Activated CD8-positive, alpha-beta T cell treated with anti-CD3 and anti-CD28 coated beads, Interleukin-2, amount 10 ng/mL, durations not matched to agents 7 days and 5 days (primary cell): ENCODE measurements around the gene LPCAT3. TPM values are rescaled to one million over a fixed set of nuclear protein-coding genes. Genes with fewer than 3 reads are reported as not detected.

ENCODE experiments used
- ATAC-seq: fragments of 150-1000 bp; cut with Tn5 transposase; one replicate; pipeline ENCODE4 v1.10.0; 2021; ENCODE audit warnings: moderate library complexity
- CTCF ChIA-PET: fragments of 350-600 bp; sonication (Branson Sonifier 250); formaldehyde crosslinking; loops from one replicate; lab custom pipeline; 2021; ENCODE audit warnings: antibody characterized with exemption; lab: Charles Lee
- POLR2A ChIA-PET: fragments of 350-600 bp; sonication (Branson Sonifier 250); formaldehyde crosslinking; loops from one replicate; lab custom pipeline; 2021; ENCODE audit warnings: antibody characterized with exemption; lab: Charles Lee
- DNase-seq: peaks from one replicate; pipeline ENCODE4 v3.0.0-alpha.2; 2020
- H3K27ac Mint-ChIP-seq: one replicate; pipeline ENCODE4 v1.8.0; 2021; ENCODE audit warnings: mild to moderate bottlenecking, mixed read lengths
- H3K27me3 Mint-ChIP-seq: one replicate; pipeline ENCODE4 v1.8.0; 2021; ENCODE audit warnings: low read depth, mixed read lengths
- H3K36me3 Mint-ChIP-seq: one replicate; pipeline ENCODE4 v1.8.0; 2021; ENCODE audit warnings: low read depth, mixed read lengths
- H3K4me1 Mint-ChIP-seq: one replicate; pipeline ENCODE4 v1.8.0; 2021; ENCODE audit warnings: low read depth, mixed read lengths
- H3K4me3 Mint-ChIP-seq: one replicate; pipeline ENCODE4 v1.8.0; 2021; ENCODE audit warnings: mild to moderate bottlenecking, mixed read lengths
- H3K9me3 Mint-ChIP-seq: one replicate; pipeline ENCODE4 v1.8.0; 2022; ENCODE audit warnings: mixed read lengths; ENCODE audit not compliant: insufficient read depth
- total RNA-seq, 2 experiments: library from RNA; stranded (reverse); gene quantifications; one replicate each; pipeline ENCODE4 v1.2.3, GENCODE V29; 2021

Gene LPCAT3
- total RNA-seq, 2 experiments from 2014 or later = 37.3 to 40.3 TPM

GRCh38 chr12:6957741-6958608 is 60.3 kb downstream of the LPCAT3 start:
- POLR2A ChIA-PET = interaction anchor here (0.9 to 18.7 kb wide), 6 partner anchors 11 to 150 kb away, joined by 3 to 1099 read pairs (median 8); partner anchors contain the start of genes C12orf57, CDCA3, PTPN6 and RNU7-1
- Mint-ChIP-seq H3K27me3 (no peaks in the 10 kb centered on the region), H3K4me1 (peaks cover 92% of the 10 kb centered on the region), H3K4me3 (peak overlapping the region; percentile 99), H3K27ac (peak overlapping the region; percentile 98), H3K36me3 (peaks cover 91% of the 10 kb centered on the region), H3K9me3 (no peaks in the 10 kb centered on the region)
- ATAC-seq = no peak
- DNase-seq = no peak
- CTCF ChIA-PET = interaction anchor here (0.7 to 13.3 kb wide), 8 partner anchors 8 to 155 kb away, joined by 3 to 742 read pairs (median 6); partner anchors contain the start of genes C12orf57, PTPN6, RNU7-1 and SPSB2

GRCh38 chr12:6957151-6957701 is 61.0 kb downstream of the LPCAT3 start:
- ChIA-PET POLR2A (interaction anchor here (1.7 to 18.7 kb wide), 4 partner anchors 12 to 89 kb away, joined by 4 to 1099 read pairs (median 14); partner anchors contain the start of genes C12orf57, PTPN6 and RNU7-1), CTCF (interaction anchor here (0.8 to 13.3 kb wide), 6 partner anchors 8 to 151 kb away, joined by 3 to 742 read pairs (median 6); partner anchors contain the start of genes C12orf57, PTPN6, RNU7-1 and SPSB2)
- ATAC-seq = no peak
- H3K36me3 Mint-ChIP-seq = peaks cover 99% of the 10 kb centered on the region
- peak overlapping the region; percentile 99 for H3K4me3 Mint-ChIP-seq
- no peaks in the 10 kb centered on the region for H3K27me3 Mint-ChIP-seq
- H3K9me3 Mint-ChIP-seq = no peaks in the 10 kb centered on the region
- H3K27ac Mint-ChIP-seq = peak overlapping the region; percentile 98
- DNase-seq = peak; percentile 61
- H3K4me1 Mint-ChIP-seq = peaks cover 86% of the 10 kb centered on the region

- H3K27me3 Mint-ChIP-seq = no peaks in the 10 kb centered on the region
- H3K27ac Mint-ChIP-seq = peak overlapping the region; percentile 98
- DNase-seq (peak; percentile 50), ATAC-seq (no peak)
- H3K4me1 Mint-ChIP-seq = peaks cover 75% of the 10 kb centered on the region
- H3K36me3 Mint-ChIP-seq = peaks cover 98% of the 10 kb centered on the region
- ChIA-PET POLR2A (interaction anchor here (18.7 to 20.8 kb wide), 2 partner anchors 2 to 11 kb away, joined by 1099 read pairs; partner anchors contain the start of genes C12orf57, PTPN6 and RNU7-1), CTCF (interaction anchor here (1.4 to 13.3 kb wide), 4 partner anchors 9 to 87 kb away, joined by 5 to 742 read pairs (median 11); partner anchors contain the start of genes C12orf57, PTPN6, RNU7-1 and SPSB2)
- peak overlapping the region; percentile 99 for H3K4me3 Mint-ChIP-seq
- no peaks in the 10 kb centered on the region for H3K9me3 Mint-ChIP-seq
Measured at GRCh38 chr12:6956021-6956727, 62.1 kb downstream of the LPCAT3 start.

GRCh38 chr12:6955108-6956020 is 62.9 kb downstream of the LPCAT3 start:
- H3K4me1 Mint-ChIP-seq = peaks cover 72% of the 10 kb centered on the region

GRCh38 chr12:6954316-6955107 is 63.8 kb downstream of the LPCAT3 start:
- H3K4me1 Mint-ChIP-seq = peaks cover 71% of the 10 kb centered on the region
- no peak for ATAC-seq
- peaks cover 84% of the 10 kb centered on the region for H3K36me3 Mint-ChIP-seq
- H3K9me3 Mint-ChIP-seq = no peaks in the 10 kb centered on the region
- POLR2A ChIA-PET = interaction anchor here (1.0 to 20.8 kb wide), 4 partner anchors 3 to 141 kb away, joined by 3 to 1099 read pairs (median 552); partner anchors contain the start of genes C12orf57, PTPN6 and RNU7-1
- no peaks in the 10 kb centered on the region for H3K27me3 Mint-ChIP-seq
- DNase-seq = peak; percentile 37
- peak overlapping the region; percentile 98 for H3K27ac Mint-ChIP-seq
- peak overlapping the region; percentile 99 for H3K4me3 Mint-ChIP-seq
- CTCF ChIA-PET = interaction anchor here (0.7 to 13.3 kb wide), 5 partner anchors 9 to 82 kb away, joined by 3 to 742 read pairs (median 3); partner anchors contain the start of genes C12orf57, PTPN6, RNU7-1 and SPSB2

More at GRCh38 chr12:6955108-6956020, 62.9 kb downstream of the LPCAT3 start:
- Mint-ChIP-seq H3K27me3 (no peaks in the 10 kb centered on the region), H3K36me3 (peaks cover 92% of the 10 kb centered on the region), H3K4me3 (peak overlapping the region; percentile 99), H3K27ac (peak overlapping the region; percentile 98), H3K9me3 (no peaks in the 10 kb centered on the region)
- ChIA-PET POLR2A (interaction anchor here (1.0 to 20.8 kb wide), 4 partner anchors 2 to 140 kb away, joined by 3 to 1099 read pairs (median 552); partner anchors contain the start of genes C12orf57, PTPN6 and RNU7-1), CTCF (interaction anchor here (0.9 to 13.3 kb wide), 4 partner anchors 9 to 83 kb away, joined by 3 to 742 read pairs (median 4); partner anchors contain the start of genes C12orf57, PTPN6, RNU7-1 and SPSB2)
- DNase-seq (no peak), ATAC-seq (no peak)

GRCh38 chr12:6953442-6954315 is 64.6 kb downstream of the LPCAT3 start:
- POLR2A ChIA-PET = interaction anchor here (0.9 to 20.8 kb wide), 5 partner anchors 4 to 155 kb away, joined by 3 to 1099 read pairs (median 15); partner anchors contain the start of genes C12orf57, C1RL, PTPN6 and RNU7-1
- Mint-ChIP-seq H3K4me3 (peak overlapping the region; percentile 99), H3K36me3 (peaks cover 76% of the 10 kb centered on the region)

GRCh38 chr12:6952863-6953441 is 65.3 kb downstream of the LPCAT3 start:
- peak overlapping the region; percentile 98 for H3K27ac Mint-ChIP-seq
- peaks cover 68% of the 10 kb centered on the region for H3K36me3 Mint-ChIP-seq
- no peaks in the 10 kb centered on the region for H3K27me3 Mint-ChIP-seq
- H3K9me3 Mint-ChIP-seq = no peaks in the 10 kb centered on the region
- peaks cover 71% of the 10 kb centered on the region for H3K4me1 Mint-ChIP-seq
- DNase-seq = peak; percentile 47
- CTCF ChIA-PET = interaction anchor here (1.1 to 18.6 kb wide), 5 partner anchors 7 to 160 kb away, joined by 4 to 742 read pairs (median 12); partner anchors contain the start of genes C12orf57, LPCAT3 and RNU7-1
- POLR2A ChIA-PET = interaction anchor here (0.9 to 20.8 kb wide), 5 partner anchors 5 to 155 kb away, joined by 3 to 1099 read pairs (median 15); partner anchors contain the start of genes C12orf57, C1RL, PTPN6 and RNU7-1
- peak overlapping the region; percentile 99 for H3K4me3 Mint-ChIP-seq
- ATAC-seq = no peak

More at GRCh38 chr12:6953442-6954315, 64.6 kb downstream of the LPCAT3 start:
- peak overlapping the region; percentile 98 for H3K27ac Mint-ChIP-seq
- DNase-seq = peak; percentile 91
- no peaks in the 10 kb centered on the region for H3K9me3 Mint-ChIP-seq
- CTCF ChIA-PET = interaction anchor here (0.7 to 18.6 kb wide), 7 partner anchors 7 to 81 kb away, joined by 3 to 742 read pairs (median 12); partner anchors contain the start of genes C12orf57, PTPN6, RNU7-1 and SPSB2
- H3K4me1 Mint-ChIP-seq = peaks cover 71% of the 10 kb centered on the region
- no peaks in the 10 kb centered on the region for H3K27me3 Mint-ChIP-seq
- peak; percentile 40 for ATAC-seq
